SK-N-SH treated with all-trans-retinoic acid at 6 μM for 48 hours (cell line): ENCODE results near the gene ZNF143.
A peak's percentile ranks its signal among the peaks of the same experiment; 100 is the strongest.

Experiments
- ATAC-seq: fragments of 200-7000 bp; cut with Tn5 transposase; 3 replicates; pipeline ENCODE4 v1.9.1; 2020; ENCODE audit warnings: mild to moderate bottlenecking, moderate library complexity
- ARNTL ChIP-seq: fragments of 450-650 bp; formaldehyde crosslinking; IDR thresholded peaks from 2 replicates; pipeline ENCODE4 v1.5.0; 2020; ENCODE audit warnings: low read depth, mild to moderate bottlenecking, moderate library complexity, borderline replicate concordance
- BACH2 ChIP-seq: fragments of 250-450 bp; sonication (Bioruptor Pico); IDR thresholded peaks from 2 replicates; pipeline ENCODE4 v1.9.0; 2021; ENCODE audit warnings: mild to moderate bottlenecking, borderline replicate concordance
- CSDC2 ChIP-seq: fragments of 250-450 bp; sonication (Bioruptor Pico); IDR thresholded peaks from 2 replicates; pipeline ENCODE4 v1.5.0; 2020; ENCODE audit warnings: mild to moderate bottlenecking, moderate library complexity
- GLIS3 ChIP-seq: fragments of 250-450 bp; sonication (Bioruptor Pico); IDR thresholded peaks from 2 replicates; pipeline ENCODE4 v1.5.0; 2020; ENCODE audit warnings: mild to moderate bottlenecking, moderate library complexity
- OSR1 ChIP-seq: fragments of 250-450 bp; sonication (Bioruptor Pico); IDR thresholded peaks from 2 replicates; pipeline ENCODE4 v1.8.0; 2022; ENCODE audit warnings: moderate library complexity, mild to moderate bottlenecking, inconsistent platforms
- POU6F1 ChIP-seq: fragments of 250-450 bp; sonication (Bioruptor Pico); IDR thresholded peaks from 2 replicates; pipeline ENCODE4 v1.8.0; 2021; ENCODE audit warnings: low read depth, mild to moderate bottlenecking, moderate library complexity, borderline replicate concordance
- RARB ChIP-seq: fragments of 250-450 bp; sonication (Bioruptor Pico); IDR thresholded peaks from 2 replicates; pipeline ENCODE4 v1.8.0; 2021; ENCODE audit warnings: mild to moderate bottlenecking, moderate library complexity
- SNAI2 ChIP-seq: fragments of 250-450 bp; sonication (Bioruptor Pico); IDR thresholded peaks from 2 replicates; pipeline ENCODE4 v1.5.0; 2020; ENCODE audit warnings: mild to moderate bottlenecking, moderate library complexity
- TCF4 ChIP-seq: fragments of 250-450 bp; sonication (Bioruptor Pico); IDR thresholded peaks from 2 replicates; pipeline ENCODE4 v1.8.0; 2021; ENCODE audit warnings: mild to moderate bottlenecking, moderate library complexity, borderline replicate concordance
- TOX ChIP-seq: fragments of 250-450 bp; sonication (Bioruptor Pico); IDR thresholded peaks from 2 replicates; pipeline ENCODE4 v1.8.0; 2021; ENCODE audit warnings: mild to moderate bottlenecking, moderate library complexity, borderline replicate concordance
- TSHZ2 ChIP-seq: fragments of 250-450 bp; sonication (Bioruptor Pico); IDR thresholded peaks from 2 replicates; pipeline ENCODE4 v1.5.0; 2020; ENCODE audit warnings: mild to moderate bottlenecking, moderate library complexity
- ZC3H10 ChIP-seq: fragments of 250-450 bp; sonication (Bioruptor Pico); IDR thresholded peaks from 2 replicates; pipeline ENCODE4 v1.5.1; 2021; ENCODE audit warnings: mild to moderate bottlenecking, moderate library complexity
- ZFP3 ChIP-seq: fragments of 250-450 bp; sonication (Bioruptor Pico); IDR thresholded peaks from 2 replicates; pipeline ENCODE4 v1.5.0; 2020; ENCODE audit warnings: mild to moderate bottlenecking, moderate library complexity
- ZNF565 ChIP-seq: fragments of 450-650 bp; formaldehyde crosslinking; conservative IDR thresholded peaks from 2 replicates; pipeline ENCODE4 v1.5.0; 2020; ENCODE audit warnings: low read depth, mild to moderate bottlenecking, moderate library complexity
- ZNF8 ChIP-seq: fragments of 450-650 bp; formaldehyde crosslinking; IDR thresholded peaks from 2 replicates; pipeline ENCODE4 v1.5.0; 2020; ENCODE audit warnings: mild to moderate bottlenecking, moderate library complexity
- TF ChIP-seq, protein P1 (sequence below): fragments of 250-450 bp; sonication (Bioruptor Pico); IDR thresholded peaks from 2 replicates; pipeline ENCODE4 v1.5.1; 2020; ENCODE audit warnings: low read depth, mild to moderate bottlenecking, moderate library complexity
- TF ChIP-seq, protein P2 (sequence below): fragments of 250-450 bp; sonication (Bioruptor Pico); IDR thresholded peaks from 2 replicates; pipeline ENCODE4 v1.5.1; 2021; ENCODE audit warnings: mild to moderate bottlenecking, moderate library complexity
- TF ChIP-seq, protein P3 (sequence below): fragments of 250-450 bp; sonication (Bioruptor Pico); IDR thresholded peaks from 2 replicates; pipeline ENCODE4 v1.8.0; 2020; ENCODE audit warnings: mild to moderate bottlenecking, moderate library complexity, borderline replicate concordance

The ZNF143 gene

DNA sequence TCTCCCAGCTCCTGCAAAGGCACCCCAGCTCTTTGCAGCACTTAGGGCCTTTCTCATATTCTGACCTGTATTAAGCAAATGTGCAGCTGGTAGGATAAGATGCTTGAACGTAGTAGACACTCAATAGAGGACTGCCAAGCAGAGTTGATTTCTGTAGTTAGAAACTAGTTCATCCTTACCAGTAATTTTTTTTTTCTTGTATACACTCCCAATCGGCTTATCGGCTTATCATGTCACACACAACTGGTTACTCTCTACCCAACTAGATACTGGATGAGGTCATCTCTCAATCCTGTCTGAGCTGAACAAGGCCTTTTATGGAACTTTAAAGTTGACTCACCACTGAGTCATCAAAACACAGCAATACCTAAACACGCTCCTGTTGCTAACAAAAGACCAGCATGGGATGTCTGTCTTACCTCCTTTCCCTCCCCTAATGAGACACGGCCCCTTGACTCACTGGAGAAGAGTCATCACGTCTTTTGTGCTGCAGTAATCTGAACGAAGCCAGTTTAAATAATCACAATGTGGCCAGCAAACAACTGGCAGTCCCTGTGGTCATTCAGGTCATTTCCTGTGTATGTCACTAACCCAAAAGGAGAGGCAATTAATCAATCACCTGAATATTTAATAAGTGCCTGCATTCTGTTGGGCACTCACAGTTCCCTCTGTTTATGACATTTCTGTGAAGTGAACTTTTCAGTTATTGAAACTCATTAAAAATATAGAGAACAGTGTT lies 105.2 kb downstream of the ZNF143 start:
- TF ChIP-seq TSHZ2 (CRISPR knock-in tag) (no peak), TOX (CRISPR knock-in tag) (0 out of 2 replicates have a peak, but pooled peaks have one; percentile 37), RARB (CRISPR knock-in tag) (peak; percentile 20; the same call in 1 of the 2 replicates), GLIS3 (CRISPR knock-in tag) (no peak), CSDC2 (no peak), ZNF565 (CRISPR knock-in tag) (no peak), ZNF8 (CRISPR knock-in tag) (no peak), SNAI2 (CRISPR knock-in tag) (no peak), ARNTL (no peak), POU6F1 (no peak), TCF4 (CRISPR knock-in tag) (no peak), ZC3H10 (CRISPR knock-in tag) (no peak), ZFP3 (CRISPR knock-in tag) (no peak)
- TF ChIP-seq, protein P1, sequence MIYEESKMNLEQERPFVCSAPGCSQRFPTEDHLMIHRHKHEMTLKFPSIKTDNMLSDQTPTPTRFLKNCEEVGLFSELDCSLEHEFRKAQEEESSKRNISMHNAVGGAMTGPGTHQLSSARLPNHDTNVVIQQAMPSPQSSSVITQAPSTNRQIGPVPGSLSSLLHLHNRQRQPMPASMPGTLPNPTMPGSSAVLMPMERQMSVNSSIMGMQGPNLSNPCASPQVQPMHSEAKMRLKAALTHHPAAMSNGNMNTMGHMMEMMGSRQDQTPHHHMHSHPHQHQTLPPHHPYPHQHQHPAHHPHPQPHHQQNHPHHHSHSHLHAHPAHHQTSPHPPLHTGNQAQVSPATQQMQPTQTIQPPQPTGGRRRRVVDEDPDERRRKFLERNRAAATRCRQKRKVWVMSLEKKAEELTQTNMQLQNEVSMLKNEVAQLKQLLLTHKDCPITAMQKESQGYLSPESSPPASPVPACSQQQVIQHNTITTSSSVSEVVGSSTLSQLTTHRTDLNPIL (CRISPR knock-in tag), result peak; percentile 67
- TF ChIP-seq, protein P2, sequence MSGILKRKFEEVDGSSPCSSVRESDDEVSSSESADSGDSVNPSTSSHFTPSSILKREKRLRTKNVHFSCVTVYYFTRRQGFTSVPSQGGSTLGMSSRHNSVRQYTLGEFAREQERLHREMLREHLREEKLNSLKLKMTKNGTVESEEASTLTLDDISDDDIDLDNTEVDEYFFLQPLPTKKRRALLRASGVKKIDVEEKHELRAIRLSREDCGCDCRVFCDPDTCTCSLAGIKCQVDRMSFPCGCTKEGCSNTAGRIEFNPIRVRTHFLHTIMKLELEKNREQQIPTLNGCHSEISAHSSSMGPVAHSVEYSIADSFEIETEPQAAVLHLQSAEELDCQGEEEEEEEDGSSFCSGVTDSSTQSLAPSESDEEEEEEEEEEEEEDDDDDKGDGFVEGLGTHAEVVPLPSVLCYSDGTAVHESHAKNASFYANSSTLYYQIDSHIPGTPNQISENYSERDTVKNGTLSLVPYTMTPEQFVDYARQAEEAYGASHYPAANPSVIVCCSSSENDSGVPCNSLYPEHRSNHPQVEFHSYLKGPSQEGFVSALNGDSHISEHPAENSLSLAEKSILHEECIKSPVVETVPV (CRISPR knock-in tag), result no peak
- TF ChIP-seq, protein P3, sequence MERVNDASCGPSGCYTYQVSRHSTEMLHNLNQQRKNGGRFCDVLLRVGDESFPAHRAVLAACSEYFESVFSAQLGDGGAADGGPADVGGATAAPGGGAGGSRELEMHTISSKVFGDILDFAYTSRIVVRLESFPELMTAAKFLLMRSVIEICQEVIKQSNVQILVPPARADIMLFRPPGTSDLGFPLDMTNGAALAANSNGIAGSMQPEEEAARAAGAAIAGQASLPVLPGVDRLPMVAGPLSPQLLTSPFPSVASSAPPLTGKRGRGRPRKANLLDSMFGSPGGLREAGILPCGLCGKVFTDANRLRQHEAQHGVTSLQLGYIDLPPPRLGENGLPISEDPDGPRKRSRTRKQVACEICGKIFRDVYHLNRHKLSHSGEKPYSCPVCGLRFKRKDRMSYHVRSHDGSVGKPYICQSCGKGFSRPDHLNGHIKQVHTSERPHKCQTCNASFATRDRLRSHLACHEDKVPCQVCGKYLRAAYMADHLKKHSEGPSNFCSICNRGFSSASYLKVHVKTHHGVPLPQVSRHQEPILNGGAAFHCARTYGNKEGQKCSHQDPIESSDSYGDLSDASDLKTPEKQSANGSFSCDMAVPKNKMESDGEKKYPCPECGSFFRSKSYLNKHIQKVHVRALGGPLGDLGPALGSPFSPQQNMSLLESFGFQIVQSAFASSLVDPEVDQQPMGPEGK (CRISPR knock-in tag), result peak; percentile 66; the same call in 1 of the 2 replicates
- ATAC-seq, result peak; percentile 94

DNA sequence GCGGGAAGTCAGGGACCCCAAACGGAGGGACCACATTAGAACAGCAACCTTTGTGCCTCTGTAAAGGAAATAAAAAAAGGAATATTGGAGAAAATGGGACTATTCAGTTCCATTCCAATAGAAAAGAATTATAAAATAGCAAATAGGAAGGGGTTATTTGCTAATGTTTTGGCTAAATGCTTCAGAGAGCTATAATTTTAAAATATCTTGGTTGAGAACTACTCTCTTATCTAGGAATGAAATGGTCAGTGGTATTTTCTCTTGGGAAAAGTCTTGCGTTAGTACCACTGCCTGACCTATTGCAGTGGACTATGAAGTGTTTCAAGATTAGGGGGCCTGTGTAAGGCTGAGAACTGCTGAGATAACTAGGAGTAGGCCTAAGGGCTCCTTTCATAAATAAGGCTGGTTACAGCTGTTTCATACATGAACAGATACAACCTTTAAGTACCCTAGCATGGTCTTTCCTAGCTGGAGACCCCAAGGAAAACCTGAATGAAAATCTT lies 105.8 kb downstream of the ZNF143 start:
- TF ChIP-seq BACH2 (CRISPR knock-in tag) (no peak), CSDC2 (0 out of 2 replicates have a peak, but pooled peaks have one; percentile 43)
- ATAC-seq, result no peak

GRCh38 chr11:9567401-9567800 lies 106.6 kb downstream of the ZNF143 start:
- no peak for ATAC-seq
- TF ChIP-seq TSHZ2 (CRISPR knock-in tag) (no peak), CSDC2 (no peak), OSR1 (no peak), TCF4 (CRISPR knock-in tag) (no peak)
- TF ChIP-seq, protein P1 (CRISPR knock-in tag), result no peak
